NCI-H2196 treated with DMSO at 0.1 percent for 48 hours (cell line): ENCODE data around the gene XPO1.
"Not testable (repeated sequence)": the region's sequence is repeated elsewhere in the genome, so short reads cannot be mapped to it uniquely, and the experiment has no call there.

Source experiments
- DNase-seq: peaks from one replicate; lab custom pipeline; 2025; ENCODE audit not compliant: unreplicated experiment; lab: John Stamatoyannopoulos, UW

Gene XPO1

DNA sequence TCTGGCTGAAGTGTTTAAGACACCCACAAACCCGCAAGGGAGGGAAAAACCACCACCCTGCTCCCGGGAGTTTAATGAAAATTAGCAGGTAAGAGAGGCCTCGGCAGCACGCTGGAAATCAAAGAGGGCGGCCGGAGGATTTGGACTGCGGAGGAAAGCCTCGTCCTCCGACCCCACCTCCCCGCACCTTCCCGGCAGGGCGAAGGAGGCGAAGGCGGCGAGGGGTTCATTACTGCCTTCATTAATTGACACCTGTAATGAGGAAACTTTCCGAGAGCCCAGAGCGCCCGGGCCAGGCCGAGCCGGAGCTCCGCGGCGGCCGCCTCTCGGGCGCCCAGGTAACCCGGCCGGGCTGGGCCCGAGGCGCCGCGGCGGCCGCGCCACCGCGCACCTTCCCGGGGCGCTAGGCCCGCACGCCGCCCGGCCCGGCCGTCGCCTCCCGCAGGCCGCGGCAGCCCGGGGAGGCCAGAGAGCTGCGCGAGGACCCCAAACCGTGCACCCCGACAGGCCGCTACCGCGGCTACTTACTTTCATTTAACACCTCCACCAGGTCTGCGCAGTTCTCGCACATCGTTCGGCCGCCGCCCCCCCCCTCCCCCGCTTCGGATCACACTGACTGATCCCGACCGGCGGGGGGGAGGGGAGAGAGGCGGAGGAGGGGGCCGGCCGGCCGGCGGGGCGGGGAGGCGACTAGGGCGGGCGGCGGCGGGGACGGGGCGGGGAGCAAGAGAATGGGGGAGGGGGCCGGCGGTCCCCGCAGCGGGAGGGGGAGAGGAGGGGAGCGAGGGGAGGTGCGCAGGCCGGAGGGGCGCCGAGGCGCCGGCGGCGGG lies 67.8 kb downstream of the XPO1 start:
- DNase-seq = no peak

DNA sequence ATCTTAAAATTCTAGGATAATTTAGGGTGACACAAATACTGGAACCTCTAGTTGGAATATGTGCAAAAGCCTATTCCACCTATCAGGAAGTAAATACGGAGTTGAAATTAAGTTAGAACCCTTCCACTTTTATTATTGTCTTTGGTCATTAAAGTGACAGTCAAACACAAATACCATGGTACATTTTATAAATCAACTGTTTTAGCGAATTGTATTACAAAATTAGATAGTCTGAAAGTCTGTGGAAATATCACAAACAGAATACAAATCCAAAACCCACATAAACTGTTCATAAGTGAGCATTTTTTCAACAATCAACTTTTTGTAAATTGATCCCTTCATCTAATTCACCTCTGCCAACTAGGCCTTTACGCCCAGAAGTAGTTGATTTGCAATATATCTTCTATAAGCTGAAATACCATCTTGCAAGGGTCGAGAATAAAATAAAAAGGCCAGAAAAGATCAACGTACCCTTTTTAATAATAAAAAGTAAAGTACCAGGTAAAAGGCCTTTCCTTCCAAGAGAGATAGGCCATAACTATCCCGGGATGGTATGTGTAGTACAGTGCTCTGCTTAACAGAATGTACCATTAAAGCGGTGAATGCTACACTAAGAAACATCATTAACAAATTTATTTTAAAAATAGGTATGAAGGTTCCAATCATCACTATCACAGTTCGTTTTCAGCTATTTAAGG lies 68.6 kb downstream of the XPO1 start:
- DNase-seq = no peak

DNA sequence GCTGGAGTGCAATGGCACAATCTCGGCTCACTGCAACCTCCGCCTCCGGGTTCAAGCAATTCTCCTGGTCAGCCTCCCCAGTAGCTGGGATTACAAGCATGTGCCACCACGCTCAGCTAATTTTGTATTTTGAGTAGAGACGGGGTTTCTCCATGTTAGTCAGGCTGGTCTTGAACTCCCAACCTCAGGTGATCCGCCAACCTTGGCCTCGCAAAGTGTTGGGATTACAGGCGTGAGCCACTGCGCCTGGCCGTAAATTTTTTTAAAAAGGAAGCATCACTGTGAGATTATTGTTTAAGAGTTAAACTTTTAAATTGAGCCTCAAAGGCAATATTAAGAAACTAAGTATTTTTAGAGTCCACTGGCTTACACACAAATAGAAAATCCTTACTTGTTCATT lies 69.9 kb downstream of the XPO1 start:
- DNase-seq = not testable (repeated sequence)

DNA sequence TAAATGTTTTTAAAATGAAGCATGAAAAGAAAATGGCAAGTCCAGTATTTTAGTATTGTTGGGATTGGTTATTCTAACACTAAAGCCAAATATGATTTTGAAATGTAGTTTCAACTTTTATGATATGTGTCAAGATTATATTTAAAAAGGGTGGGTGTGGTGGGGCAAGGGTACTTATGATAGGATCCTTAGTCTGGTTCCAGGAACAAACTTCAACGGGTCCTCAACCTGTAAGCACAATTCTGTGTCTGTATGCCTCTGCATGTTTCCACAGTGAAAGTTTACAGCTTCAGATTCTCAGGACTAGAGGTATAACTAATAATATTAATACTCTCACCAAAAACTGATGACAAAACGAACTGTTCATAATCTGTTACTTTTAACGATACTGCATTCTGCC lies 73.1 kb downstream of the XPO1 start:
- DNase-seq = no peak

DNA sequence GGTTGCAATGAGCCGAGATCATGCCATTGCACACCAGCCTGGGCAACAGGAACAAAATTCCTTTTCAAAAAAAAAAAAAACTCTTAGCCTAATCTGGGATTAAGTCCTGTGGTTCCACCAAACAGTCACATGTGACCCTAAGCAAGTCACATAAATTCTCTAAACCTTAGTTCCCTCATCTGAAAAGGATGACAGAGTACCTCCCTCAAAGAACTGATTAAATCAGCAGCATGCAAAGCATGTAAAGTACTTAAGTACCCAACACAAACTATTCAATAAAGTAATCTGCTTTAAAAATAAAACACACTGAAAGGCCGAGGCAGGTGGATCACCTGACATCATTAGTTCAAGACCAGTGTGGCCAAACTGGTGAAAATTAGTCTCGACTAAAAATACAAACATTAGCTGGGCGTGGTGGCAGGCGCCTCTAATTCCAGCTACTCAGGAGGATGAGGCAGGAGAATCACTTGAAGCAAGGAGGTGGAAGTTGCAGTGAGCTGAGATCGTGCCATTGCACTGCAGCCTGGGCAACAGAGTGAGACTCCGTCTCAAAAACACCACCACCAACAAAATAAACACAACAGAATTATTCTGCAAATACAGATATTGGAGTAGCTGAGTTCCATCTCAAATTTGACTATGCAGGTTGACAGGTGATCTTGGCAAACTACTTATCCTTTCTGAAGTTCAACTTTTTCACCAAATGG lies 74.2 kb downstream of the XPO1 start:
- DNase-seq = no peak

DNA sequence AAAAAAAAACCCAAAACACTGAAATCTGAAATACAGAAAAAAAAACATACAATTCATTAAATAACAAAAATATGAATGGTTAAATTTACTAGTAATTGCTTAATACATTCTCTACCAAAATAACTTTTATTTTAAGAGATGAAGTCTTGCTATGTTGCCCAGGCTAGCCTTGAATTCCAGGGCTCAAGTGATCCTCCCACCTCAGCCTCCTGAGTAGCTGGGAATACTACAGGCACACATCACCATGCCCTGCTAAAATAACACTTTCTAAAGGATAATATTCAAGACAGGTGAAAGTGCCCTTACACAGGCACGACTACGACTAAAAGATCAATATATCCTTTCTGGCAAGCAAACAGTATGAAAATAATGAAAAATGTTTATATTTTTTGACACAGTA lies 76.8 kb downstream of the XPO1 start:
- DNase-seq = no peak

DNA sequence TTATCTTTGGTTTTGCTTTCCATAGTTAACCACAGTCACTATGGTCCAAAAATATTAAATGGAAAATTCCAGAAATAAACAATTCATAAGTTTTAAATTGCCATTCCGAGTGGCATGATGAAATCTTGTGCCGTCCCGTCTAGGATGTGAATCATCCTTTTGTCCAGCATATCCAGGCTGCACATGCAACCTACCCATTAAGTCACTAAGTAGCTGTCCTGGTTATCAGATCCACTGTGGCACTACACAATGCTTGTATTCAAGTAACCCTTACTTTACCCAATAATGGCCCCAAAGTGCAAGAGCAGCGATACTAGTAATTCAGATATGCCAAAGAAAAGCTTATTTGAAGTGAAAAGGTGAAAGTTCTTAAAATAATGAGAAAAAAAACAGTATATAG lies 78.0 kb downstream of the XPO1 start:
- no peak for DNase-seq

DNA sequence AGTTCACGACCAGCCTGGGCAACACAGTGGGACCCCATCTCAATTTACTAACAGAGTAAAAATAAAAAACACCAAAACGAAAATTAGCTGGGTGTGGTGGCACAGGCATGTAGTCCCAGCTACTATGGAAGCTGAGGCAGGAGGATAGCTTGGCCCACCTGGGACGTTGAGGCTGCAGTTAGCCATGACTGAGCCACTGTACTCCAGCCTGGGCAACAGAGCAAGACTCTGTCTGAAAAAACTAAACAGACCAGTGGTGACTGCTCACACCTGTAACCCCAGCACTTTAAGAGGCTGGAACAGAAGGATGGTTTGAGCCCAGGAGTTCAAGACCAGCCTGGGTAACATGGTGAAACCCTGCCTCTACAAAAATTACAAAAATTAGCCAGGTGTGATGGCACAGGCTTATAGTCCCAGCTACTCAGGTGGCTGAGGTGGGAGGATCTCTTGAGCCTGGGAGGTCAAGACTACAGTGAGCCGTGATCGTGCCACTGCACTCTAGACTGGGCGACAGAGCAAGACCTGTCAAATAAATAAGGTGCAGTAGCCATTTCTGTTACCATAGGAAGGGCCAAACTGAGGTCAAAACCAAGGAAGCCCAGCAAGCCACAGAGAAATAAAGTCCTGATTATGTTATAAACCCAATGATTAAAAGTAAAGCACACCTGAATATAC lies 81.3 kb downstream of the XPO1 start:
- DNase-seq = no peak

DNA sequence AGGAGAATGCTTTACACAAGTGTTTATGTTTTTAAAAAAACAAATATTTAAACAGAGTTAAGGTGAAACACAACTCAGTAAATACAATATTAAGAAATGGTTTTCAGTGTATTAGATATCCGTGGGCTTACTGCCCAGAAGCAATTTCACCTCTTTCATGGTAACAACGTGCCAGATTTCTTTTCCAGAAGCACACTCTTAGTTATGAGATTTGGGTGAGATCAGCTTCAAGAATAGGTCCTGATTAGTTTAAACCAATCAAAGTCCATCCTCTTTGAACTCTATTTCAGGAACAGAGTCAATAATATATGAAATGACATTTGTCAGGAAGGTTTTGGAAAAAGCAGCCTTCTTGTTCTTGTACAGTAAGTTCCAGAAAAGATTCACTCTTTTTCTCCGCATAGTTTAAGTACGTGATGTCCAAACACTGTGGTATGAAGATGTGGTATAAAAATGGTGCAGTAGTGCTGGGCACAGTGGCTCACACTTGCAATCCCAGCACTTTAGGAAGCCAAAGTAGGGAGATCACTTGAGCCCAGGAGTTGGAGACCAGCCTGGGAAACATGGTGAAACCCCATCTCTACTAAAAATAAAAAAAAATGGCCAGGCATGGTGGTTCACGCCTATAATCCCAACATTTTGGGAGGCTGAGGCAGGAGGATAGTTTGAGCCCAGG lies 81.9 kb downstream of the XPO1 start:
- no peak for DNase-seq

DNA sequence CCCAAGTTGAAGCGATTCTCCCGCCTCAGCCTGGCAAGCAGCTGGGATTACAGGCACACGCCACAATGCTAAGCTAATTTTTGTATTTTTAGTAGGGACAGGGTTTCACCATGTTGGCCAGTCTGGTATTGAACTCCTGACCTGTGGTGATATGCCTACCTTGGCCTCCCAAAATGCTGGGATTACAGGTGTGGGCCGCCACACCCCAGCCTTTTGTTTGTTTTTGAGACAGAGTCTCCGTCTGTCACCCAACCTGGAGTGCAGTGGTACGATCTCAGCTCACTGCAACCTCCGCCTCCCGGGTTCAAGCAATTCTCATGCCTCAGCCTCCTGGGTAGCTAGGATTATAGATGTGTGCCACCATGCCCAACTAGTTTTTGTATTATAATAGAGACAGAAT lies 83.2 kb downstream of the XPO1 start:
- not testable (repeated sequence) for DNase-seq

DNA sequence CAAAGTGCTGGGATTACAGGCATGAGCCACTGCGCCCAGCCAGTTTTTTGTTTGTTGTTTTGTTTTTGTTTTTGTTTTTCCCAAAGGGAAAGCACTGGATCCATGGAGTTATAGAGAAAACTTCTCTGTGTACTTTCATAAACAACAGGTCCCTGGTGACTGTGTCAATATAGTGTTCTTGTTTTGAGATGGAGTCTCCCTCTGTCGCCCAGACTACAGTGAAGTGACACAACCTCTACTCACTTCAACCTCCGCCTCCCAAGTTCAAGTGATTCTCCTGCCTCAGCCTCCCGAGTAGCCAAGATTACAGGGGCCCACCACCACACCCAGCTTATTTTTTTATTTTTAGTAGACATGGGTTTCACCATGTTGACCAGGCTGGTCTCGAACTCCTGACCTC lies 83.8 kb downstream of the XPO1 start:
- DNase-seq = no peak

DNA sequence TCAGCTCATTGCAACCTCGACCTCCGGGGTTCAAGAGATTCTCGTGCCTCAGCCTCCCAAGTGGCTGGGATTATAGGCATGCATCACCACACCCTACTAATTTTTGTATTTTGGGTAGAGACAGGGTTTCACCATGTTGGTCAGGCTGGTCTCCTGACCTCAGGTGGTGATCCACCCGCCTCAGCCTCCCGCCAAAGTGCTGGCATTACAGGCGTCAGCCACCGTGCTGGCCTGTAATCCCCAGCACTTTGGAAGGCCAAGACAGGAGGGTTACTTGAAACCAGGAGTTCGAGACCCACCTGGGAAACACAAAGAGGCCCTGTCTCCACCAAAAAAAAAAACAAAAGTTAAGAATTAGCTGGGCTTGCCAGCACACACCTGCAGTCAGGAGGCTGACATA lies 85.8 kb downstream of the XPO1 start:
- DNase-seq = no peak

DNA sequence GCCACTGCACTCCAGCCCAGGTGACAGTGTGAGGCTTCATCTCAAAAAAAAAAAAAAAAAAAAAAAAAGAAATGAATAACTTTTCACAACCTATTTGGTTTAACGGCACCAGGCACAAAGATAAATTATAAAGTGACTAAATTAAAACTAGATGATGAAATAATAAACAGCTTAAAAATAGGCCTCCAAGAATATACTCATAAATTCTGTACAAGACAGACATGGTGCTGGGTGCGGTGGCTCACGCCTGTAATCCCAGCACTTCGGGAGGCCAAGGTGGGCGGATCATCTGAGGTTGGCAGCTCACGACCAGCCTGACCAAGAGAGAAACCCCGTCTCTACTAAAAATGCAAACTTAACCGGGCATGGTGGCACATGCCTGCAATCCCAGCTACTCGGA lies 87.0 kb downstream of the XPO1 start:
- DNase-seq = no peak

DNA sequence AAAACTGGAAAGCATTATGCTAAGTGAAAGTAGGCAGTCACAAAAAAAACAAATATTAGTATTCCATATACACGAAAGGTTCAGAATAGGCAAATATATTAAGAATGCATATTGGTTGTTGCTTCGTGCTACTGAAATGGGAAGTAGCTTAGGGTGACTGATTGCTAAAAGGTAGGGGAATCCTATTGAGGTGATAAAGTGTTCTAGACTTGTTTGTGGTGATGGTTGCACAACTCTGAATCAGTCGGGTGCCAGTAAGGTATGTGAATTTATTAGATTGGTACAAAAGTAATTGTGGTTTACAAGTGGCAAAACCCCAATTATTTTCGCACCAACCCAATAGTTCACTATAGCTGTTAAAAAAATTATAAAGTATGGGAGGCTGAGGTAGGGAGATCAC lies 88.0 kb downstream of the XPO1 start:
- DNase-seq = no peak

DNA sequence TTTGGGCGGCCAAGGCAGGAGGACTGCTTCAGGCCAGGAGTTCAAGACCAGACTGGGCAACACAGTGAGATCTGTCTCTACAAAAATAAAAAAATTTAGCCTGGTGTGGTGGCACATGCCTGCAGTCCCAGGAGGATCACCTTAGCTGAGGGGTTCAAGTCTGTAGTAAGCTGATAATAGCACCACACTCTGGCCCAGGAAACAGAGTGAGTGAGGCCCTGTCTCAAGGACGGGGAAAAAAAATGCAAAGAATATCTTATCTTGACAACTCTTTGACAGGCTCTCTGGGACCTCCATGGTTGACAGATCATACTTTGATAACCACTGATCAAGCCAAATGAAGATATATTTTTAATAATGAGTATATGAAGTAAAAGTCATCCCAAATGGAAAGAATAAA lies 89.9 kb downstream of the XPO1 start:
- no peak for DNase-seq

DNA sequence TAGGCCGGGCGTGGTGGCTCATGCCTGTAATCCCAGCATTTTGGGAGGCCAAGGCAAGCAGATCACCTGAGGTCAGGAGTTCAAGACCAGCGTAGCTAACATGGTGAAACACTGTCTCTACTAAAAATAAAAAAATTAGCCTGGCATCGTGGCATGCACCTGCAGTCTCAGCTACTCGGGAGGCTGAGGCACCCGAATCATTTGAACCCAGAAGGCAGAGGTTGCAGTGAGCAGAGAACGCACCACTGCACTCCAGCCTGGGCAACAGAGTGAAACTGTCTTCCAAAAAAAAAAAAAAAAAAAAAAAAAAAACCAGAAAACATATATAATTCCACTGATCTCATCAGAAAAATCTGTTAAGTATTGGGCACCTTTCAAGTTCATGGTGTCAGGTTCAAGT lies 91.2 kb downstream of the XPO1 start:
- DNase-seq = not testable (repeated sequence)

DNA sequence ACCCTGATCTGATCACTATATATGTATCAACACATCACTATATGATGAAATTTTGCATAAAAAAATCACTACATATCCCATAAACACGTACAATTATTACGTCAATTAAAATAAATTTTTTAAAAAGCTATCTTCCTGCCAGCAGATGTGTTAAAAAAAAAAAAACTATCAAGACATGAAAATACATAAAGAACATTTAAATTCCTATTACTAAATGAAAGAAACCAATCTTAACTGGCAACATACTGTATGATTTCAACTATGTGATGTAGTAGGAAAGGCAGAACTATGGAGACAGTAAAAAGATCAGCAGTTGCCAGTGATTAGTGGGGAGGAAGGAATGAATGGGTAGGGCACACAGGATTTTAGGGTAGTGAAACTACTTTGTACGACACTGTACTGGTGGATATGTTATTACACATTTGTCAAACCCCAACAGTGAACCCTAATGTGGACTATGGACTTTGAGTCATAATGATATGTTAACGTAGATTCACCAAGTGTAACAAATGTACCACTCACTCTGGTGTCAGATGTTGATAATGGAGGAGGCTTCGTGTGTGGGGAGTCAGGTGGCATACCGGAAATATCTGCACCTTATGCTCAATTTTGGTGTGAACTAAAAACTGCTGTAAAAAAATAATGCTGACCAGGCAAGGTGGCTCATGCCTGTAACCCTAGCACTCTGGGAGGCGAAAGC lies 94.7 kb downstream of the XPO1 start:
- no peak for DNase-seq

DNA sequence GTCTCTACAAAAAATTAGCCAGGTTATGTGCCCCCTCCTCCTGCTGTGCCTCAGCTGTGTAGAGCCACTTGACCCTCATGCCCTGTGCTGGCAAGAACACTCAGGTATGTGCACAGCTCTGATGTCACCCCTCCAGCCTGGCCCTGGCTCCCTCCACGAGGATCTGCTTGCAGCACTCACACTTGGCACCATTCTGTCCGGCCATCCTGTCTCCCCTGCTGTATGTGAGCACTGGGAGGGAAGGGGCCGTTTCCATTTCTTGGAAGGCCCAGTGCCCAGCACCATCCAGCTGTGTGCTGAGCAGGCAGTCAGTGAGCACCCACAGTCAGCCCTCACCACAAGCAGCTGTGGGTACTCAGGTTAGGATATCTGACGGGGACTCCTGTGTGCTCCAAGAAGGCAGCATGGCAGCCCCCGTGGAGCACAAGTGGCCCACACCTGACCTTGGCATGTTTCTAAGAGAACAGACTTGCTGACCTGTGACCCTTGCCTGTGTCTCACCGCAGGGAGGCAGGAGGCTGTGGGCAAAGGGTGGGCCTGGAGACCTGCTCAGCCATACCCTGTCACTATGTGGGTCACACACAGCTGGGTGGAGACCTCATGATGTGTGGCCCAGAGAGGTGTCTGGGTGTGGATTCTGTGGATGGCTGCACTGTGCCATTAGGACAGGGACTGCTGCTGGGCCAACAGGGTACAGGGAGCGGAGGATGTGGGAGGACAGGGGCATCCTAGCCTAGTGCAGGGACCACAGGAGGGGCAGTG lies 98.7 kb downstream of the XPO1 start:
- DNase-seq = peak; percentile 47

DNA sequence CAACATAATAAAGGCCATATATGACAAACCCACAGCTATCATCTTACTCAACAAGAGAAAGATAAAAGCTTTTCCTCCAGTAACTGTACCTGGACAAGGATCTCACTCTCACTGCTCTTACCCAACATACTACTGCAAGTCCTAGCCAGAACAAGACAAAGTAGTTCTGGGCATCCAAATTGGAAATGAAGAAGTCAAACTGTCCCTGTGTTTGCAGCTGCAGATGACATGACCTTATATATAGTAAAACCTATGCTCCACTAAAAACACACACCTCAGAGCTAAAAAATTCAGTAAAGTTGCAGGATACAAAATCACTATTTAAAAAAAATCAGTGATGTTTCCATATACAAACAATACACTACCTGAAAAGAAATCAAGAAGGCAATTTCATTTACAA lies 99.5 kb downstream of the XPO1 start:
- DNase-seq = no peak

DNA sequence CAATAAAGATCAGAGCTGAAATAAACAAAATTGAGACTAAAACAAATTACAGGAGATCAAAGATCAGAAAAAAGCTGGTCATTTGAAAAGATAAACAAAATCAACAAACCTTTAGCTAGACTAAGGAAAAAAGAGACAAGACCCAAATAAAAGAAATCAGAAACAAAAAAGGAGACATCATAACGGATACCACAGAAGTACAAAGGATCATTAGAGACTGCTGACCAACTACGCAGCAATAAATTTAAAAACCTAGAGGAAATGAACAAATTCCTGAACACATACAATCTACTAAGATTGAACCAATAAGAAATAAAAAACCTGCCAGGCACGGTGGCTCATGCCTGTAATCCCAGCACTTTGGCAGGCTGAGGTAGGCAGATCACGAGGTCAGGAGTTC lies 101.0 kb downstream of the XPO1 start:
- DNase-seq = no peak
